ENCODE measurements around the gene BLOC1S3. TPM values are rescaled to one million over a fixed set of nuclear protein-coding genes. Genes with fewer than 3 reads are reported as not detected.
A peak's percentile ranks its signal among the peaks of the same experiment; 100 is the strongest.

BLOC1S3 gene
- total and polyA plus RNA-seq, 2 of the 13 experiments (the other 11 are each of a cell fraction or from before 2014, with no cell fraction given) = 4.3 to 4.8 TPM

GRCh38 chr19:45172173-45172572 lies 6.4 kb upstream of the BLOC1S3 start:
- H3K9me3 ChIP-seq (ENCODE audit: low read length) = no peaks in the 10 kb centered on the region
- H3K4me2 ChIP-seq (ENCODE audit: low read depth, low read length) = peak overlapping the region; percentile 29; the same call in 1 of the 2 replicates
- H3K4me1 ChIP-seq (ENCODE audit: insufficient read depth, low read length) = peaks cover 85% of the 10 kb centered on the region
- no peaks in the 10 kb centered on the region for H4K20me1 ChIP-seq (ENCODE audit: insufficient read depth, low read length)
- H3K27ac ChIP-seq (ENCODE audit: extremely low read length, insufficient read depth, low read length) = no peak overlapping the region
- no peaks in the 10 kb centered on the region for H3K27me3 ChIP-seq (ENCODE audit: control insufficient read depth in 1 of 2, insufficient read depth in 2 of 2, low read length in 2 of 2)
- no peak overlapping the region; a peak in 1 of 6 replicates for H3K4me3 ChIP-seq (replicated peaks in 1 of 3; ENCODE audit: insufficient read depth in 1 of 3, low read depth in 2 of 3, low read length in 3 of 3)
- peaks cover 2% of the 10 kb centered on the region for H3K79me2 ChIP-seq (ENCODE audit: insufficient read depth, low read length)
- DNase-seq (ENCODE audit: low spot score) (no peak), FAIRE-seq (no peak), ATAC-seq (no peak)
- intact Hi-C loops (cut with micrococcal nuclease; ENCODE audit: unreplicated experiment) = no loop called here
- 15% methylated on average over 3 of the region's 4 CpGs for WGBS (ENCODE audit: low lambda C conversion rate)
- H3K9ac ChIP-seq (ENCODE audit: insufficient read depth, low read depth, low read length) = no peak overlapping the region
- POLR2A ChIA-PET = interaction anchor here (0.6 kb wide), 1 partner anchor 295 kb away, joined by 3 read pairs; no protein-coding TSS in a partner anchor
- in situ Hi-C loops (cut with HindIII; ENCODE audit: extremely low pct_ligation_motif_present, low pct_unique_long_range_greater_than_20kb) = no loop called here
- no peak overlapping the region for H2AFZ ChIP-seq (ENCODE audit: low read length)
- H3K36me3 ChIP-seq (replicated peaks in 1 of 2; ENCODE audit: control insufficient read depth in 1 of 2, insufficient read depth in 2 of 2, low read length in 2 of 2) = no peaks in the 10 kb centered on the region
- CTCF ChIA-PET (ENCODE audit: low intra/inter-chr PET ratio, low total read pairs) = no interaction called here
- no TSS peak for BruUV-seq (replicated peaks)
- TF ChIP-seq, protein P1, sequence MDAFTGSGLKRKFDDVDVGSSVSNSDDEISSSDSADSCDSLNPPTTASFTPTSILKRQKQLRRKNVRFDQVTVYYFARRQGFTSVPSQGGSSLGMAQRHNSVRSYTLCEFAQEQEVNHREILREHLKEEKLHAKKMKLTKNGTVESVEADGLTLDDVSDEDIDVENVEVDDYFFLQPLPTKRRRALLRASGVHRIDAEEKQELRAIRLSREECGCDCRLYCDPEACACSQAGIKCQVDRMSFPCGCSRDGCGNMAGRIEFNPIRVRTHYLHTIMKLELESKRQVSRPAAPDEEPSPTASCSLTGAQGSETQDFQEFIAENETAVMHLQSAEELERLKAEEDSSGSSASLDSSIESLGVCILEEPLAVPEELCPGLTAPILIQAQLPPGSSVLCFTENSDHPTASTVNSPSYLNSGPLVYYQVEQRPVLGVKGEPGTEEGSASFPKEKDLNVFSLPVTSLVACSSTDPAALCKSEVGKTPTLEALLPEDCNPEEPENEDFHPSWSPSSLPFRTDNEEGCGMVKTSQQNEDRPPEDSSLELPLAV (CRISPR knock-in tag; conservative IDR thresholded peaks at IDR 0.05; ENCODE audit: low read depth) = no peak
- TF ChIP-seq ZBTB38 (CRISPR knock-in tag; IDR thresholded peaks at IDR 0.05) (0 out of 2 replicates have a peak, but pooled peaks have one; percentile 16), ZNF687 (CRISPR knock-in tag; IDR thresholded peaks at IDR 0.05) (peak; percentile 33; the same call in 1 of the 2 replicates), PATZ1 (CRISPR knock-in tag; IDR thresholded peaks at IDR 0.05) (peak; percentile 51; the same call in 1 of the 2 replicates), ZNF841 (CRISPR knock-in tag; IDR thresholded peaks at IDR 0.05; ENCODE audit: borderline replicate concordance) (no peak), MXD1 (CRISPR knock-in tag; IDR thresholded peaks at IDR 0.05) (no peak), ETV6 (CRISPR knock-in tag; conservative IDR thresholded peaks at IDR 0.05) (no peak), NFE2L2 (IDR thresholded peaks at IDR 0.05; ENCODE audit: low read length) (no peak), SP5 (CRISPR knock-in tag; IDR thresholded peaks at IDR 0.05; ENCODE audit: borderline replicate concordance, low read depth) (peak; percentile 48; the same call in 1 of the 2 replicates), HNRNPK (IDR thresholded peaks at IDR 0.05; ENCODE audit: low read depth, low read length, poor library complexity, severe bottlenecking) (no peak), ZNF180 (CRISPR knock-in tag; IDR thresholded peaks at IDR 0.05; ENCODE audit: borderline replicate concordance, low read depth) (no peak), ZNF383 (CRISPR knock-in tag; IDR thresholded peaks at IDR 0.05; ENCODE audit: borderline replicate concordance) (no peak)
- TF ChIP-seq, protein P2, sequence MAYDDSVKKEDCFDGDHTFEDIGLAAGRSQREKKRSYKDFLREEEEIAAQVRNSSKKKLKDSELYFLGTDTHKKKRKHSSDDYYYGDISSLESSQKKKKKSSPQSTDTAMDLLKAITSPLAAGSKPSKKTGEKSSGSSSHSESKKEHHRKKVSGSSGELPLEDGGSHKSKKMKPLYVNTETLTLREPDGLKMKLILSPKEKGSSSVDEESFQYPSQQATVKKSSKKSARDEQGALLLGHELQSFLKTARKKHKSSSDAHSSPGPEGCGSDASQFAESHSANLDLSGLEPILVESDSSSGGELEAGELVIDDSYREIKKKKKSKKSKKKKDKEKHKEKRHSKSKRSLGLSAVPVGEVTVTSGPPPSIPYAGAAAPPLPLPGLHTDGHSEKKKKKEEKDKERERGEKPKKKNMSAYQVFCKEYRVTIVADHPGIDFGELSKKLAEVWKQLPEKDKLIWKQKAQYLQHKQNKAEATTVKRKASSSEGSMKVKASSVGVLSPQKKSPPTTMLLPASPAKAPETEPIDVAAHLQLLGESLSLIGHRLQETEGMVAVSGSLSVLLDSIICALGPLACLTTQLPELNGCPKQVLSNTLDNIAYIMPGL (CRISPR knock-in tag; IDR thresholded peaks at IDR 0.05; ENCODE audit: borderline replicate concordance in 1 of 2, low read depth in 1 of 2) = no peak

Data from HepG2 (cell line).